Adrenal gland (tissue), 5 donors: Measurements from ENCODE around the gene UNC5C.

Experiments used
- POLR2A ChIP-seq, 2 donors: fragments of 450-650 bp; IDR thresholded peaks; one replicate each; pipeline ENCODE4 v1.6.1; 2017; ENCODE audit warnings: antibody characterized with exemption in 2 of 2, mild to moderate bottlenecking in 2 of 2, moderate library complexity in 1 of 2
- TF ChIP-seq, protein P1 (sequence below), 6 experiments: fragments of 450-650 bp in 4 of 6; fragments of 200-600 bp in 2 of 6; sonication (generic) in 1 of 6; IDR thresholded peaks; 1 replicate in 5 of 6; 2 replicates in 1 of 6; pipeline versions ENCODE4 v1.5.1 to v1.8.0; 2016 to 2021; ENCODE audit warnings: antibody characterized with exemption in 6 of 6, mild to moderate bottlenecking in 2 of 6, moderate library complexity in 1 of 6
- donor health status: DM: no; HTN: no; CAD: no.

- TF ChIP-seq, protein P1, sequence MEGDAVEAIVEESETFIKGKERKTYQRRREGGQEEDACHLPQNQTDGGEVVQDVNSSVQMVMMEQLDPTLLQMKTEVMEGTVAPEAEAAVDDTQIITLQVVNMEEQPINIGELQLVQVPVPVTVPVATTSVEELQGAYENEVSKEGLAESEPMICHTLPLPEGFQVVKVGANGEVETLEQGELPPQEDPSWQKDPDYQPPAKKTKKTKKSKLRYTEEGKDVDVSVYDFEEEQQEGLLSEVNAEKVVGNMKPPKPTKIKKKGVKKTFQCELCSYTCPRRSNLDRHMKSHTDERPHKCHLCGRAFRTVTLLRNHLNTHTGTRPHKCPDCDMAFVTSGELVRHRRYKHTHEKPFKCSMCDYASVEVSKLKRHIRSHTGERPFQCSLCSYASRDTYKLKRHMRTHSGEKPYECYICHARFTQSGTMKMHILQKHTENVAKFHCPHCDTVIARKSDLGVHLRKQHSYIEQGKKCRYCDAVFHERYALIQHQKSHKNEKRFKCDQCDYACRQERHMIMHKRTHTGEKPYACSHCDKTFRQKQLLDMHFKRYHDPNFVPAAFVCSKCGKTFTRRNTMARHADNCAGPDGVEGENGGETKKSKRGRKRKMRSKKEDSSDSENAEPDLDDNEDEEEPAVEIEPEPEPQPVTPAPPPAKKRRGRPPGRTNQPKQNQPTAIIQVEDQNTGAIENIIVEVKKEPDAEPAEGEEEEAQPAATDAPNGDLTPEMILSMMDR (IDR thresholded peaks at IDR 0.05) = no peak
- no peak for TF ChIP-seq POLR2A (IDR thresholded peaks at IDR 0.05)
Observed at GRCh38 chr4:95157596-95157995, 391.2 kb downstream of the UNC5C start.
